Liver (tissue), 1 donor: ENCODE results near the gene RFPL2.

ENCODE experiments used
- ATF3 ChIP-seq: IDR thresholded peaks from 2 replicates; pipeline ENCODE4 v1.6.1; 2016; ENCODE audit warnings: antibody characterized with exemption
- TAF1 ChIP-seq: conservative IDR thresholded peaks from 2 replicates; pipeline ENCODE4 v1.6.1; 2016; ENCODE audit warnings: antibody characterized with exemption, mild to moderate bottlenecking
- donor health status: healthy.

- TF ChIP-seq ATF3 (no peak), TAF1 (no peak)
These were observed 43.4 kb upstream of the RFPL2 start for GRCh38 chr22:32248276-32248675.
